ENCODE measurements around the gene FSTL4. TPM values are rescaled to one million over a fixed set of nuclear protein-coding genes. Genes with fewer than 3 reads are reported as not detected.

FSTL4 gene
- total and polyA plus RNA-seq, 2 donors from 2014 or later, result 0.09 to 4.0 TPM

- intact Hi-C loops (cut with DNase I), result no loop called here
- Histone ChIP-seq H3K9ac (ENCODE audit: low read length in 3 of 3) (no peak overlapping the region), H3K27me3 (ENCODE audit: control insufficient read depth, insufficient read depth, low read length) (no peaks in the 10 kb centered on the region), H3K4me1 (ENCODE audit: control insufficient read depth in 2 of 3, insufficient read depth in 2 of 3, low read depth in 1 of 3, low read length in 3 of 3) (peaks cover 0 to 10% (median 0%) of the 10 kb centered on the region in 3 donors), H3K9me3 (ENCODE audit: control insufficient read depth in 2 of 3, insufficient read depth in 1 of 3, low read length in 3 of 3) (no peaks in the 10 kb centered on the region), H3K36me3 (ENCODE audit: control insufficient read depth in 2 of 3, insufficient read depth in 3 of 3, low read length in 3 of 3) (no peaks in the 10 kb centered on the region), H3K4me3 (ENCODE audit: low read length in 3 of 3) (no peak overlapping the region), H3K27ac (ENCODE audit: low read depth in 2 of 2, low read length in 2 of 2) (no peak overlapping the region)
- FAIRE-seq (no peak), DNase-seq (no peak)
- no peak for TF ChIP-seq CTCF (IDR thresholded peaks at IDR 0.05; ENCODE audit: borderline replicate concordance, extremely low read depth, insufficient read depth)
Observed at GRCh38 chr5:133309984-133310621, 302.2 kb downstream of the FSTL4 start.

- Histone ChIP-seq H3K36me3 (ENCODE audit: control insufficient read depth in 2 of 3, insufficient read depth in 3 of 3, low read length in 3 of 3) (no peaks in the 10 kb centered on the region), H3K4me1 (ENCODE audit: control insufficient read depth in 2 of 3, insufficient read depth in 2 of 3, low read depth in 1 of 3, low read length in 3 of 3) (peaks cover 0 to 10% (median 0%) of the 10 kb centered on the region in 3 donors), H3K9ac (ENCODE audit: low read length in 3 of 3) (no peak overlapping the region), H3K27ac (ENCODE audit: low read depth in 2 of 2, low read length in 2 of 2) (no peak overlapping the region), H3K9me3 (ENCODE audit: control insufficient read depth in 2 of 3, insufficient read depth in 1 of 3, low read length in 3 of 3) (no peaks in the 10 kb centered on the region), H3K27me3 (ENCODE audit: control insufficient read depth, insufficient read depth, low read length) (no peaks in the 10 kb centered on the region), H3K4me3 (ENCODE audit: low read length in 3 of 3) (no peak overlapping the region)
- DNase-seq, result no peak
- no peak for FAIRE-seq
- TF ChIP-seq CTCF (IDR thresholded peaks at IDR 0.05; ENCODE audit: borderline replicate concordance, extremely low read depth, insufficient read depth), result no peak
- intact Hi-C loops (cut with DNase I), result no loop called here
Observed at GRCh38 chr5:133309166-133309795, 303.1 kb downstream of the FSTL4 start.

GRCh38 chr5:133307275-133307674 is 305.1 kb downstream of the FSTL4 start:
- Histone ChIP-seq H3K4me1 (ENCODE audit: control insufficient read depth in 2 of 3, insufficient read depth in 2 of 3, low read depth in 1 of 3, low read length in 3 of 3) (peaks cover 0 to 10% (median 0%) of the 10 kb centered on the region in 3 donors), H3K4me3 (ENCODE audit: low read length in 3 of 3) (no peak overlapping the region), H3K9me3 (ENCODE audit: control insufficient read depth in 2 of 3, insufficient read depth in 1 of 3, low read length in 3 of 3) (no peaks in the 10 kb centered on the region), H3K9ac (ENCODE audit: low read length in 3 of 3) (no peak overlapping the region), H3K36me3 (ENCODE audit: control insufficient read depth in 2 of 3, insufficient read depth in 3 of 3, low read length in 3 of 3) (no peaks in the 10 kb centered on the region), H3K27ac (ENCODE audit: low read depth in 2 of 2, low read length in 2 of 2) (peak overlapping the region in 1 of 2 donors; percentile 52), H3K27me3 (ENCODE audit: control insufficient read depth, insufficient read depth, low read length) (no peaks in the 10 kb centered on the region)
- DNase-seq, result no peak
- TF ChIP-seq CTCF (IDR thresholded peaks at IDR 0.05; ENCODE audit: borderline replicate concordance, extremely low read depth, insufficient read depth), result no peak
- FAIRE-seq, result no peak
- intact Hi-C loops (cut with DNase I), result no loop called here
